HG02610 (cell line): ENCODE results near the gene LRCH4.
A peak's percentile ranks its signal among the peaks of the same experiment; 100 is the strongest.
"Not testable (repeated sequence)": the region's sequence is repeated elsewhere in the genome, so short reads cannot be mapped to it uniquely, and the experiment has no call there.

Source experiments
- ATAC-seq: cut with Tn5 transposase; IDR thresholded peaks from one replicate; pipeline ENCODE4 v1.9.1; 2021; ENCODE audit warnings: mild to moderate bottlenecking, moderate library complexity; ENCODE audit not compliant: unreplicated experiment

The LRCH4 gene

DNA sequence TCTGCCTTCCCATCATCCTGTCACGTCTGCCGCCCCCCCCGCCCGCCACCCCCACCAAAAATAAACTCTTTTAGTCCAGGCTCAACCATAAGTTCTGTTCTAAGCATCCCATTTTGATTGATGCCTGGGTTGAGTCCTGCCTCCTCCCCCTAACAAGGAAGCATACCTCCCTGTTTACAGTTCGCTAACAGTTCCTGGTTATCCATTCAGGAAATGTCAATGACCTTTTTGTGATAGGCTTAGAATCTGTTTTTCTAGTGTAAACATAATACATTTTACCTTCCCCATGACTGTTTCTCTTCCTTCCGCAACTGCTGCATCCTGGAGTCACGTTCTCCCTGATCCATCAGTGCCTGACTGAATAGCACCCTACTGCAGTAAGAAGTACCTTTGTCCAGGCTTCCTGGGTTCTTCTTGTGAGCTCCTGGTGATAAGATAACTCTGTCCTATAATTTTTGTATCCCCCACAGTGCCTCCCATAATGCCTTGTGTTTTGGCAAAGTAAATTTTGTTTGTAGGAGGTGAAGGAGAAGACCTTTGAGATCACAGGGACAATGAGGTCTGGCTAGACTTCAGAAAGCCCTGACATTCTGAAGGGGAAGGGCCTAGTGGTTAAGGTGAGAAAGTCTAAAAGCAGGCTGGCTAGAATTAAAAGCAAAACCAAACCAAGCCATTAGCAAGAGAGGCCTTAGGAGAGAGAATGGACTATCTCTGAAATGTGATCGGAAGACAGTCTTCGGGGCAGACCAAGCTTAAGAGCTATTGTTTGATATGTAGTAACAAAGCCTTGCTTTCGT lies 39.6 kb downstream of the LRCH4 start:
- ATAC-seq, result no peak

DNA sequence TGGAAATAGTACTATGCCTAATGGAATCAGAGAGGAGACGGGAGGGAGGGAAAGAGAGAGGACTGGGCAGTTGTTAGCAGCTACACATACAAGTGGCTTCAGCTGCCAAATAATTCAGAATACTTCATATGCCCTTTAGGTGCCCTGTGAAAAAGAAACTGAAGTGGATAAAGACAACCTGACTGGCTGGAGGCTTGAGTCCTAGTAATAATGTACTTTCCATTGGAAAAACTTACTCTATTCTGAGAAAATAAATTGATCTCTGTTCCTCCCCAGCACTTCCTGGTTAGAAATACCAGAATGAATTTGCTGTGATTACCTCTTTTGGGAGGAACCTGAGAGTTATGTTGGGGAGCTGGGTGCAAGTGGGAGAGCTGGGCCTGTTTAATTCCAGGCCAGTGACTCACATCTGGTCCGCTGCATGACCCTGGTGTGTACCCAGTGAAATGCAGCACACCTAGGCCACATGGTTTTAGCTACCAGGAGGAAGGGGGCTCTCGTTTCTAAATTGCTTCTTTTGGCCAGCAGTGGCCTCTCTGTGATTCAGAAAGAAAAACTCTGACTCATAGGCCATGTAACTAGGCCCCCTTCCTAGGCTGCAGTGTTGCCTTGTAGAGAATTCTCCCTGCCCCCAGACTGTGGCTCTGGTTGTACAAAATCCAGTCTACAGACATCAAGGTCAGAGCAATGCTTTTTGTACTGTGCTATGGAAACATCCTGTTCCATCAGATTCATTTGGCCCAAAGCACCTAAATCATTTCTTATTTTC lies 40.4 kb downstream of the LRCH4 start:
- peak; percentile 58 for ATAC-seq

DNA sequence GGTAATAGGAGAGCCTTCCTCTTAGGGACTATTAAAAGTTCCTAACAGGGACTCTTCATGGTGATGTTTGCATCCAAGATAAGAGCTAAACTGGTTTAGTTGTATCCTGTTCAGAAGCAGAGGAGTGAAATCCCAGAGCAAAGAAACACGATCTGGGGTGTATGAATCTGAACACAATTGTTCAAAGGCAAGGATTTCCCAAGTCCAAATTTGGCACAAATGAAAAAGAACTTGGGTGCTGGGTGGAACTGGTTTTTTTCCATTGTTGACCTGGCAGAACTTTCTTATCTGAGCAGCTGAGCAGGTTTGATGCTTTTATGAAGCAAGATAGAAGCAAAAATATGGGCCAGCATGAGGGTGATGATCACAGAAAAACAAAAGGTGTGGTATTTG lies 41.0 kb downstream of the LRCH4 start:
- ATAC-seq, result no peak

DNA sequence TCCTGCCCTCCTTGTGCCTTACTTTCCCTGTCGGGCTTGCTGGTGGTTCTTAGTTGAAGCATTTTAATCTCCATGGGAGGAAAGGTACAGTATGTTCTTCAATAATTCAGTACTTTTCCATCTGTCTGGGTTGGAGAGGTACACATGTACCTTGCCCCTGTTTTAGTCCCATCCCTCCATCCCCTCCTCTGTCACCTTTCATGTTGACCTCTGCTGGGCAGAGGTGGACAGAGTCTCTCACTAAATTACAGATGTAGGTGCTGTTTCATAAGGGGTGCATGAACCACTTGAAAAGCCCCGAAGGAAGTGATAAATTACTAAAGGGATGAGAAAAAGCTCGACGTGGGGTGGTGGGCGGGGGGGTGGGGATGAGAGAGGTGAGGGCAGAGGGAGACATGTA lies 41.5 kb downstream of the LRCH4 start:
- no peak for ATAC-seq

DNA sequence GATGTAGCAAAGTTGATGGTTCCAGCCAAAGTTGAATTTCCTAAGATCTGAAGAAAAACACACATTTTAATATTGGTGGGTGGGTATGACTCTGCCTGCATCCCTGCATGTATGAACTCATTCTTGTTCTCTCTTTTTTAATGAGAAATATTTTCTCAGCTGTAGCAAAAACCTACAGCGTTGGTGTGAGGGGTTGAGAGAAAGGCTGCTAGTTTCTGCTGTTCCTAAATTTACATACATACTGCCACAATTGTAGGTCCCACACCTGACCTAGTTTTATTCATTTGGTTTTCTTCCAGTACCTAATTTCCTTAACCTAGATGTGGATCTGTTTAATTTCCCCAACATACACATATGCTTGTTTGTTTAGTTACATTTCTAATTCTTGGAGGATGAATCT lies 42.3 kb downstream of the LRCH4 start:
- no peak for ATAC-seq

DNA sequence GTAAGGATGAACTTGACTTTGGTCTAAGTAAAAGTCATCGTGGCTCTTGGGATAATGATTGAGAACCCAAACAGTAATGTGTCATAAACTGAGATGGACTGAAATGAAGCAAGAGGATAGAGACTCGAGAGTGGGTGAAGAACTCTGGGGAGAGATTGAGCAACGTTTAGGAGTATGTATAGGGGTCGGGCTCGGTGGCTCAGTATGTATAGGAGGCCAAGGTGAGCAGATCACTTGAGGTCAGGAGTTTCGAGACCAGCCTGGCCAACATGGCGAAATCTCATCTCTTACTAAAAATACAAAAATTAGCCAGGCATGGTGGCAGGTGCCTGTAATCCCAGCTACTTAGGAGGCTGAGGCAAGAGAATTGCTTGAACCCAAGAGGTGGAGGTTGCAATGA lies 44.6 kb downstream of the LRCH4 start:
- not testable (repeated sequence) for ATAC-seq

DNA sequence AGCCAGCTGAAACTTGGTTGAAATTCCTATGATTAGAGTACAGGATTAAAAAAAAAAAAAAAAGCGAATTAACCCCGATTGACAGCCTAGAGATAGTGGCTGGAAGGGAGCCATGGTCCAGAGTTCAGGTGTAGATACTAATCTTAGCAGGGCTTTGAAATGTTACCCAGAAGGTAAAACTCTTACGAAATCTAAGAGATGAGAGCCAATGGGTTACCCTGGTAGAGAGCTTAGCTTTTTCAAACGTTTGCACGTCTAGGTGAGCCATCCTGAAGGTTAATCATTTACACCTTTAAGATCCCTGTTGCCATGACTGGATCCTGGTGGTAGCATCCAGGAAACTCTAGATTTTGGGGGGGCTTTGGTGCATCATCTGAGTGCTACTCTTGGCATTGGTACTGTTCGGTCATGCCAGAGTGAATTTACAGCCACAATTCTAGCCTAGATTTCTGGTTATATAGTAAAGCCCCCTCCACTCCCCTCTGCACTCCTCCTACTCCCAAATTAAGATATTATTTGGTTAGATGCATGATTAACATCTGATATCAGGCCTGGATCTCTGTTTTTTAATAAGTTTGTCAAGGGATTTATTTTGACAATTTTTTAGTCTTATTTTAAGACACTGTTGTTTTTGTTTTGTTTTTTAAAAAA lies 45.7 kb downstream of the LRCH4 start:
- no peak for ATAC-seq

DNA sequence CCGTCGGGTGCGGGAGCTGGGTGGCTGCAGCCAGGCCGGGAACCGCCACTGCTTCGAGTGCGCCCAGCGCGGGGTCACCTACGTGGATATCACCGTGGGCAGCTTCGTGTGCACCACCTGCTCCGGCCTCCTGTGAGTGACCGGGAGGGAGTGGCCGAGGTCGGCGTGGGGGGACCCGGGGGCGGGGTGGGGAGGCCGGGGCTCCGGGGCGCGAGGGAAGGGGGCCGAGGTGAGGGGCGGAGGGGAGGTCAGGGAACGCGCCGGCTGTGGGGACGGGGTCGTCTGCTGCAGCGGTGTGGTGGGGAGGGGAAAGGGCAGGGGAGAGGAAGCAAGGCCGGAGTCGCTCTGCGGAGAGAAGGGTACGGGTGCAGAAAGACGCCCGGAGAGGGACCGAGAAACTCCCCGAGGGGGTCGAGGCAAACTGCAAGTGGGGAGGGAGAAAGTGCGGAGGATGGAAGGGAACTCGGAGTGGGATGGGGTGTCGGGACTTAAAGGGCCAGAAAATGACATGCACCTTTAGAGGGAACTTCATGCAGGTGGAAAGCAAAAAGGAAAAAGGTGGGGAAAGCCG lies 46.4 kb downstream of the LRCH4 start:
- ATAC-seq, result no peak

DNA sequence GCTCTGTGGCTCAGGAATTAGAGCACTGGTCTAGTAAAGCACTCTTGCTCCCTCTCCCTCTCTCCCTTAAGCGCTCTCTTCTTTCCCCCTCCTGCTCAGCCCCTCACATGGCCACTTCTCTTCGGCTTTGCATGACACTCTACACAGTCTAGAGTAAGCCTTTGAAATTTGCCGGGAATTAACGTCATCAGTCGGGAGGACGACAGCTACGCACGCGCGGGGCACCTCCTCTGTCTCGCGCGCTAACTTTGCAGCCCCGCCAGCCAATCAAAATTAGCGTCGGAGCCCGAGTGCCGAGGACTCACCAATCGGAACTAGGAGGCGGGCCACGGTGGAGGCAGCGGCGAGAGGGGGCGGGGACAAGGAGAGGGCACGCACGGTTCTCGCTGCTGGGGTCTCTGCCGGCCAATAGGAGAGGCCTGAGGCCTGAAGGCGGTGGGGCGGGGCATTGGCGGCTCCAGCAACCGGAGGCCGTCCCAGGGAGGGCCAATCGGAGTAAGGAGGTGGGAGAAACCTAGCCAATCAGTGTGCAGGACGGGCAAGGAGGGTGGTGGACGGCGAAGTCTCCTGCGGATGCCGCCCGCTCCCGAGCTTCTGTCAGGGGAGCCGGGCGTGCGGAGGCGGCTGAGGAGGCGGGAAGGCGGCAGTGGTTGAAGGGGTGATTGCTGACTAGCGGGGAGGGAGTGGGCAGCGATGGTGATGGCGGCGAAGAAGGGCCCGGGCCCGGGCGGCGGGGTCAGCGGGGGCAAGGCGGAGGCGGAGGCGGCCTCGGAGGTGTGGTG lies 47.1 kb downstream of the LRCH4 start, which contains the start of gene AGFG2:
TSS of gene AGFG2 (plus strand) at position 550 of the 782 bp plus-strand sequence. CDS start at position 694, 144 bp downstream.
- peak; percentile 94 for ATAC-seq

DNA sequence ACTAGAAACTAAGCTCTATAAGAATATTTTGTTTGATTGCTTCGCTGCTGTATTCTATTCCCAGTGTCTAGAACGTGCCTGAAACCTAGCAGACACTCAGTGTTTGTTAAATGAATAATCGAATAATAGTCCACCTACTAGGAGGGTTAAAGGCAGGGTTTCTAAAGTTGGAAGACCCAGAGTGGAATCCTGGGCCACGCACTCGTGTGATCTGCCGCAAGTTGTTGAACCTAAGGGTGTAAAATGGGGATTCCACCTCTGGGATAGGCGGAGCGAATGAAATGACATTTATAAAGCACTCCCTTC lies 47.6 kb downstream of the LRCH4 start:
- ATAC-seq, result no peak

DNA sequence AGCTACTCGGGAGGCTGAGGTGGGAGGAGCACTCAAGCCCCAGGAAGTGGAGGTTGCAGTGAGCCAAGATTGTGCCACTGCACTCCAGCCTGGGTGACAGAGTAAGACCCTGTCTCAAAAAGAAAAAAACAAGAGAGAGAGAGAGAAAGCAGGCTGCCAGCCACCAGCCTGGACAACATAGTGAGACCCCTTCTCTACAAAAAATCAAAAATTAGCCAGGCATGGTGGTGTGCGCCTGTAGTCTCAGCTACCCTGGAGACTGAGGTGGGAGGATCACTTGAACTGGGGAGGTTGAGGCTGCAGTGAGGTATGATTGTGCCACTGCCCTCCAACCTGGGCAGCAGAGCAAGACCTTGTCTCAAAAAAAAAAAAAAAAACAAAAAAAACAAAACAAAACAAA lies 49.2 kb downstream of the LRCH4 start:
- ATAC-seq, result not testable (repeated sequence)

DNA sequence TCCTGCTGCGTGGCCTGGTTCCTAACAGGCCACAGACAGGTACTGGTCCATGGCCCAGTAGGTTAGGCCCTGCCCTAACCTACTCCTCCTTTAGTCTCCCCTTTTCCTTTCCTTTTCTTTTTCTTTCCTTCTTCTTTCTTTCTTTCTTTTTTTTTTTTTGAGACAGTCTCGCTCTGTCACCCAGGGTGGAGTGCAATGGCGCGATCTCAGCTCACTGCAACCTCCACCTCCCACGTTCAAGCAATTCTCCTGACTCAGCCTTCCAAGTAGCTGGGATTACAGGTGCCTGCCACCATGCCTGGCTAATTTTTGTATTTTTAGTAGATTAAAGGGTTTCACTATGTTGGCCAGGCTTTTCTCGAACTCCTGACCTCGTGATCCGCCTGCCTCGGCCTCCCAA lies 49.9 kb downstream of the LRCH4 start:
- ATAC-seq, result not testable (repeated sequence)

DNA sequence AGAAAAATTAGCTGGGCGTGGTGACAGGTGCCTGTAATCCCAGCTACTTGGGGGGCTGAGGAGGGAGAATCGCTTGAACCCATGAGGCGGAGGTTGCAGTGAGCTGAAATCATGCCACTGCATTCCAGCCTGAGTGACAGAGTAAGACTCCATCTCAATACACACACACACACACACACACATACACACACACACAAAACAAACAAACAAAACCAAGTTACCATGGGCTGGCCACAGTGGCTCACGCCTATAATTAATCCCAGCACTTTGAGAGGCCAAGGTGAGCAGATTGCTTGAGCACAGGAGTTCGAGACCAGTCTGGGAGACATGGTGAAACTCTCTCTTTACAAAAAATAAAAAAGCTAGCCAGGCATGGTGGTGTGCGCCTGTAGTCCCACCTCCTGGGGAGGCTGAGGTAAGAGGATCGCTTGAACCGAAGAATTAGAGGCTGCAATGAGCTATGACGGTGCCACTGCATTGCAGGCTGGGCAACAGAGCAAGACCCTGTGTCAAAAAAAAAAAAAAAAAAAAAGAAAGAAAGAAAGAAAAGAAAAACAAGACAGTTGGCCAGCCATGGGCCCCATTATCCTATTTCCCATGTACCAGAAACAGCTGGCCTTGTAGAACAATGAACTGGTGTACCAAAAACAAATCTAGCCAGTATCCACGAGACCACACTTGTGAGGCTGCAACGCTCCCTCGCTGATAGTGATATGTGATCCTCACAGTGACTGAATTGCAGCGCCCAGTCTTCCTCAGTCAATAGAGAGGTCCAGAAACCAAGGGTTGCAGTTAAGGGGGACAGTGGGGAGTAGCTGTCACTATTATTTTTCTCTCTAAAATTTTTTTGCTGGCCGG lies 53.5 kb downstream of the LRCH4 start:
- no peak for ATAC-seq

DNA sequence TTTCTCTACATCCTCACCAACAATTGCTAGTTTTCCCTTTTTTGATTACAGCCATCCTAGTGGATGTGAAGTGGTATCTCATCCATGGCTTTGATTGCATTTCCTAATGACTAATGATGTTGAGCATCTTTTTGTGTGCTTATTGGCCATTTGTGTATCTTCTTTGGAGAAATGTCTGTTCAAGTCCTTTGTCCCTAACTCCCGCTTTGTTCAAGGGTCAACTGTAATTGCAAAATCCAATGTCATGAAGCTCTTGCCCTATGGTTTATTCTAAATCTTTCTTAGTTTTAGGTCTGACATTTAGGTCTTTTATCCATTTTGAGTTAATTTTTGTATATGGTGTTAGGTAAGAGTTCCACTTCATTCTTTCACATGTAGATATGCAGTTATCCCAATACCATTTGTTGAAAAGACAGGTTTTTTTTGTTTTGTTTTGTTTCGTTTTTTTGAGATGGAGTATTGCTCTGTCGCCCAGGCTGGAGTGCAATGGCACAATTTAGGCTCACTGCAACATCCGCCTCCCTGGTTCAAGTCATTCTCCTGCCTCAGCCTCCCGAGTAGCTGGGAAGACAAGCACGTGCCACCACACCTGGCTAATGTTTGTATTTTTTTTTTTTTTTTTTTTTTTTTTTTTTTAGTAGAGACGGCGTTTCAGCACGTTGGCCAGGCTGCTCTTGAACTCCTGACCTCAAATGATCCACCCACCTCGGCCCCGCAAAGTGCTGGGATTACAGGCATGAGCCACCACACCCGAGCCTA lies 57.6 kb downstream of the LRCH4 start:
- ATAC-seq, result not testable (repeated sequence)
